Measurements from ENCODE around the gene QSOX2.
A peak's percentile ranks its signal among the peaks of the same experiment; 100 is the strongest.

The QSOX2 gene, protein sequence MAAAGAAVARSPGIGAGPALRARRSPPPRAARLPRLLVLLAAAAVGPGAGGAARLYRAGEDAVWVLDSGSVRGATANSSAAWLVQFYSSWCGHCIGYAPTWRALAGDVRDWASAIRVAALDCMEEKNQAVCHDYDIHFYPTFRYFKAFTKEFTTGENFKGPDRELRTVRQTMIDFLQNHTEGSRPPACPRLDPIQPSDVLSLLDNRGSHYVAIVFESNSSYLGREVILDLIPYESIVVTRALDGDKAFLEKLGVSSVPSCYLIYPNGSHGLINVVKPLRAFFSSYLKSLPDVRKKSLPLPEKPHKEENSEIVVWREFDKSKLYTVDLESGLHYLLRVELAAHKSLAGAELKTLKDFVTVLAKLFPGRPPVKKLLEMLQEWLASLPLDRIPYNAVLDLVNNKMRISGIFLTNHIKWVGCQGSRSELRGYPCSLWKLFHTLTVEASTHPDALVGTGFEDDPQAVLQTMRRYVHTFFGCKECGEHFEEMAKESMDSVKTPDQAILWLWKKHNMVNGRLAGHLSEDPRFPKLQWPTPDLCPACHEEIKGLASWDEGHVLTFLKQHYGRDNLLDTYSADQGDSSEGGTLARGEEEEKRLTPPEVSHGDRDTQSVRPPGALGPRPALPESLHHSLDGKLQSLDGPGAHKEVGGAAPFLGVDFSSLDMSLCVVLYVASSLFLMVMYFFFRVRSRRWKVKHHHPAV

DNA sequence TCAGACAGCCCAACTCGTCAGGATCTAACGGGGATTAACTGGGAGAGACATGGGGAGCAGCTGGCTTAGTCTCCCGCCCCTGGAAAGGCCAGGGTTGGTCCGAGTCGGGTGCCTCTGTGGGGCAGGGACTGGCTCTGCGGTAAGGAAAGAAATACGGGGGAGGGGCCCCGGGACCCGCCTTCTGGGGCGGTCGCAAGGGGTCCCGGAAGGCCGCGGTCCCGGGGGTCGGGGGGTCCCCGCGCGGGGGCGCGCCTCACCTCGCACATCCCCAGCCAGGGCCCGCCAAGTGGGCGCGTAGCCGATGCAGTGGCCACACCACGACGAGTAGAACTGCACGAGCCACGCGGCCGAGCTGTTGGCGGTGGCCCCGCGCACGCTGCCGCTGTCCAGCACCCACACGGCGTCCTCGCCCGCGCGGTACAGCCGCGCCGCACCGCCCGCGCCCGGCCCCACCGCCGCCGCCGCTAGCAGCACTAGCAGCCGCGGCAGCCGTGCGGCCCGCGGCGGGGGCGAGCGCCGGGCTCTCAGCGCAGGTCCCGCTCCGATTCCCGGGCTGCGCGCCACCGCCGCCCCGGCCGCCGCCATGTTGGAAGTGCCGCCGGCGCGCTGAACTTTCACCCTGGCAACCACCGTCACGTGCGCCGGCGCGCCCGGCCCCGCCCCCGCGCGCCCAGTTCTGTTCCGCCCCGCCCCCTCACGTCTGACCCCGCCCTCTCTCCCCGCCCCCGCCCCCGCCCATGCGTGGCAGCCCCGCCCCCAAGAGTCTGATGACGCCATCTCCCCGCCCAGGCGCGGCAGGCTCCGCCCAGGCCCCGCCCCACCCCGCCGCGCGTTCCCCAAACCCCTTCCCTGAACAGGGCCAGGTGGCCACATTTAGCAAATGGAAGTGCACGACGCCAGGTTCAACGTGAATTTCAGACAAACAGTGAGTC, at the start of gene QSOX2:
Gene QSOX2, minus strand, starts transcription at position 594 of the 932 bp plus-strand sequence. Its CDS starts 9 bp downstream, at position 585.
- peak; percentile 88 for DNase-seq (ENCODE audit: low spot score)

DNA sequence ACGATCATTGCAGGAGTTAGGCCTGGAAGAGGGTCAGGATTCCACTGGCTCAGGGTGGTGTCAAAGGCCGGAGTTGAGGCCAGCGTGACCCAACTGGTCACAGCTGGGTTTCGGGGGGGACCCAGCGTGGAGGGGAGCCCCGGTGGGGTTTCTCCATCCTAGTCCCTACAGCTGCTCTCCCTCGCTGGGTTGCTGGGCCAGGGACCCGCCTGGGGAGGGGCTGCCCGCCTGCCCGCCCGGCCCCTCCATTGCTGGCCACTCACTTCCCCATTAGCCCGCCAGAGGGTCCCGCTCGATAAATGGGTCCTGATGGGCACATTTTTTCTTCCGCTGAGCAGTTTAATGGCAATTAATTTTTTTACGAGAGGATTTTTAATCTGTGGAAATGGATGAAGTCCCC, 49.4 kb upstream of the QSOX2 start:
- no peak for DNase-seq (ENCODE audit: low spot score)

DNA sequence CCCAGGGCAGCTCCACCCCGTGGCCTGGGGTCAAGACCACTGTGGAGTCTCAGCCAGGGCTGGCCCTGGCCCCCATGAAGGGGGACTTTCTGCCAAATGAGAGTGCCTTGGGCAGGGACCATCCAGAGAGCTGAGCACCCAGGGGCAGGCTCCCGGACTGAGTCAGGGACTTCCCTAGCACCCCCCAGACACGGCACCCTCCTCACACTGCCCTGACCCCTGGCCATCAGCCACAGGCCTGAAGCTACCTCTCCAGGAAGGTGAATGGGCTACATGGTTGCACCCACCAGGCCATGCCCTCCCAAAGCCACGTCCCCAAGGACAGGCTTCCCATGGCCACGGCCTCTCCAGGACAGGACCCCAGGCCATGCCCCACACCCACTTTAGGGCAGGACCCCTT, 48.8 kb upstream of the QSOX2 start:
- DNase-seq (ENCODE audit: low spot score): no peak

DNA sequence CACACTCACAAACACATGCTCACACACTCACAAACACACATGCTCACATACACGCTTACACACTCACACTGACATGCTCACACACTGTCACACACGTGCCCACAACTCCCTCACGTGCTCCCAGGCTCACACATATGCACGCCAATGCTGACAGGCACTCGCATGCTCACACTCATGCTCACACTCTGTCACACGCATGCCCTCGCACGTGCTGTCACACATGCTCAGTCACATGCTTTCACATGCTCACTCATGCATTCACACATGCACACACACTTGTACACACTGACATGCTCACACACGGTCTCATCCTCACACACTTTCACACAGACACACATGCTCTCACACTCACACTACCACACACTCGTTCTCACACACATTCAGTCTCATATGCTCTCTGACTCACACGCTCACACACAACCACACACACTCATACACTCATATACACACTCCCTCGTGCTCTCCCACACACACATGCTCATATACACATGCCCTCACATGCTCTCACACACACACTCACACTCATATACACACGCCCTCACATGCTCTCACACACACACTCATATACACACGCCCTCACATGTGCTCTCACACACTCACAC, 48.0 kb upstream of the QSOX2 start:
- no peak for DNase-seq (ENCODE audit: low spot score)

DNA sequence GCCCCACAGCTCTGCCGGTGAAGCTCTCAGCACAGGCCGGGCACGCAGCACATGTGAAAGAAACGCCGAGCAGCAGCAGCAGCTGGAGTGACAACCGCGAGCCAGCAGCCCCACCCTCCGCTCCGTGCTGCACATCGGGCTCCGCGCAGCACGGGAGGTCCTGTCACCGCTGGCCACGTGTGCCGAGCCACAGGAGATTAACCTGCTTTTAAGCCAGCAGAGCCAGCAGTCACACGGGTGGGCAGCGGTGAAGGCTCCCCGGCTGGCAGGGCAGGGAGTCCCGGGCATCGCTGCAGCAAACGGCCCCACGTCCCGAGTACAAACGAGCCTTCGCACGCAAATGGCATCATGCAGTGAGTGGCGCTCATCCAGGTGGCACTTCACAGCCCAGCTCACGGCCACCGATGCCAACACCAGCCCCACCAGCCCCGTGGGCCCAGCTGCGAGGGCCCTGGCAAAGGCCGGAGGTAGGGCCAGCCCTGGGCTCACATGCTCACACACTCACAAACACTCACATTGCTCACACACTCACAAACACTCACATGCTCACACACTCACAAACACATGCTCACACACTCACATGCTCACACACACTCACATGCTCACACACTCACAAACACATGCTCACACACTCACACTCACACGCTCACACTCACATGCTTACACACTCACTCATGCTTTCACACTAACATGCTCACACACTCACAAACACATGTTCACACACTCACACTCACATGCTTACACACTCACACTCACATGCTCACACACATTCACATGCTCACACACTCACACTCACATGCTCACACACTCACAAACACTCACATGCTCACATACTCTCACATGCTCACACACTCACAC, 47.2 kb upstream of the QSOX2 start:
- no peak for DNase-seq (ENCODE audit: low spot score)

DNA sequence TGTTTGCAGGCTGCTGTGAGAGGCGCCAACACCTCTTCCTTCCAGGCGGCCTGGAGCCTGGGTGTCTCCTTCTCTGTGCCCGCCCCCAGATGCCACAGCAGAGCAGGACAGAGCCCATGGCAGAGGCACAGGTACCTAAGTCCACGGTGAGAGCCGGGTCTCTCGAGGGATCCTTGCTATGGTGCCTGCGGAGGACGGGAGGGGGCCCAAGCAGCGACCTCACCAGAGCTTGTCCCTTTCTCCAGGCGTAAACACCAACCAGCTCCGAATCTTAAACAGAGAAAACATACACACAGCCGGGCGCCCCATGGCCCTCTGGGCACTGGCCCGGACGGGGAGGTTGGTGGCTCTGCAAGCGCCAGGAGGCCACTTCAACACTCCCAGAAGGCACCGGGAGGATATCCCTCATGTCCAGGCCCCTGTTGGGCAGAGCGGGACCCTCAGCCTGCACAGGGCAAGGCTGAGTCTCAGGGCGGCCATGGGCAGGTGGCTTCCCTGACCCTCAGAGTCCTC, 46.5 kb upstream of the QSOX2 start:
- DNase-seq (ENCODE audit: low spot score): no peak

DNA sequence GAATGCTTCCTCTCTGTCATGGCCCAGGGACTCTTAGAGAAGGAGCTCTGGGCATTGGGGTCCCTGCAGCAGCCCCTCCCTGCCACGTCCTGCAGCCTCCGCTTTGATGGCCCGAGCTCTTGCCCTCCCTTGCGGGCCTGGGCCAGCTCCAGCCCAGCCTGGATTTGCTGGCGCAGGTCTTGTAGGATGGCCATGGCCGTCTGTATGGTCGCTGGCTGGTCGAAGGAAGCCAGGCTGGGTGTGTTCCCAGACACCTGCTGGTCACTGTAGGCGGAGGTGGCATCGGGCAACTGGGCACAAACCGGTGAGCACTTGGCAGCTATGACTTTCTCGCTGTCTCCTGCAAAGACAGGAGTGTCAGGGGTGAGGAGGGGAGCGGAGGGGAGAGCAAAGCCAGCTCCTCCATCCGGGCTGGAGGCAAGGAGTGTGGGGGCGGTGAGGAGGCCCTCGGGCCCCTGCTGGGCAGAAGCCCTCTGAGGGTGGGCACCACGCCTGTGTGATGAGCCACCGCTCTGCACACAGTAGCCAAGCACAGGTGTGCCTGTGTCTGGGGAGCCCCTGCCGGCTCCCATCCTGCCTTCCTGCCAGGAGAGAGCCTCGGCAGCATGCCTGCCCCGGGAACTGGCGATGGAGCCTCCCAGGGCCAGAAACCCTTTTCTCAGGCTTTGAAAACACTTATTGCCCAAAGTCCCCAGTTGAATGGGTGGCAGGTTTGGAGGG, 45.9 kb upstream of the QSOX2 start:
- no peak for DNase-seq (ENCODE audit: low spot score)

DNA sequence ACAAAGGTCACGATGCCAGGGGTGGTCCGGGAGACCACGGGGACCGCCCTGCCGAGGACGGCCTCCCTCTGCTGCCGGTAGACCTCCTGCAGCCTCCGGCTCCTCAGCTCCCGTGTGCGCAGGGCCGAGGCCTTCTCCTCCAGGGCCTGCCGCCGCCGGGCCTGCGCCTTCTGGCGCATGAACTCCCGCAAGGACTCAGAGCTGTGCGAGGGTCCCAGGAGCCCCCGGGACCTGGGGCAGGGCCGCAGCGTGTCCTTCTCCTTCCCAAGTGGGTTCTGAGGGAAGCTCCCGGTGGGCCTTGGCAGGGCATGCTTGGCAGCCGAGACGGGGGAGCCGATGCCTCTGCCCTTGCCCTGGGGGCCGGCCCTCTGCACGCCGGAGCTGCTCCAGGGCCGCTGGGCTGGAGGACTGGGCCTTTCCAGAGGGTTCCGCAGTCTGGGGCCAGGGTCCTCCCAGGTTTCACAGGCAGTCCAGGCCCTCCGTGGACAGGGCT, 44.9 kb upstream of the QSOX2 start:
- no peak for DNase-seq (ENCODE audit: low spot score)

DNA sequence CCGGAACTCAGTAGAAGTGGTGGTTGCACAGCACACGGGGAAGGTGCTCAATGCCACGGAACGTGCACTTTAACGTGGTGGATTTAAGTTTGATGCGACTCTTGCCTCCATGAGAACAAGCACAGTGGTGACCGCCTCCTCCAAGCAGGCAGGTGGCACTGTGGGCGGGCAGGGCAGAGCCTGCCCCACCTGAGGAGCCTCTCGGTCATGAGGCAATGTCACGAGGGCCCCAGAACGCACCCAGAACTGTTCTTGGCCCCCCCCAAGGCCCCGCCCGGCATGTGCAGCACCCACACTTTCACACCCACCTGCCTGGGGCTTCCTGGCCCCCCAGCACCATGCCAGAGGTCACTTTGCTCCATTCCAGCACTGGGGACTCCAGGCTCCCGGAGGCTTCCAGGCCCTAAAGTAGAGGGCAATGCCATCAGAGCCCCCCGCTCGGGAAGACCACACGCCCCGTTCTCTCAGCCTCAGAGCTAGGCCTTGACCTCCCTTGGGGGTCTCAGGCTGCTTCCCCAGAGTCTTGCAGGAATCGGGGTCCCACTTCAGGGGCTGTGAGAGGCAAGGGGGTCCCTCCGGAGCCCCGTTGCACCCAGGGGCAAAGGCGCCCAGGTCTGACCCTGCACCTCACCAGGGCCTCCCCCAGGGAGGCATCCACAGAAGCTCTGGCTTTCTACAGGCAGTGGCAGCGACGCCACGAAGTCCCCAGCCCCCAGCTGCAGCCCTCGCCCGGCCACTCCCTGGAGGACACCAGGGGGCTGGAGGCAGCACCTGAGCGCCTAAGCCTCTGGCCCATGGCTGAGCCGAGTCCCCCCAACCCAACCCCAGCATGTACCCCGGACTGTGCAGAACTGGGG, 44.3 kb upstream of the QSOX2 start:
- no peak for DNase-seq (ENCODE audit: low spot score)

DNA sequence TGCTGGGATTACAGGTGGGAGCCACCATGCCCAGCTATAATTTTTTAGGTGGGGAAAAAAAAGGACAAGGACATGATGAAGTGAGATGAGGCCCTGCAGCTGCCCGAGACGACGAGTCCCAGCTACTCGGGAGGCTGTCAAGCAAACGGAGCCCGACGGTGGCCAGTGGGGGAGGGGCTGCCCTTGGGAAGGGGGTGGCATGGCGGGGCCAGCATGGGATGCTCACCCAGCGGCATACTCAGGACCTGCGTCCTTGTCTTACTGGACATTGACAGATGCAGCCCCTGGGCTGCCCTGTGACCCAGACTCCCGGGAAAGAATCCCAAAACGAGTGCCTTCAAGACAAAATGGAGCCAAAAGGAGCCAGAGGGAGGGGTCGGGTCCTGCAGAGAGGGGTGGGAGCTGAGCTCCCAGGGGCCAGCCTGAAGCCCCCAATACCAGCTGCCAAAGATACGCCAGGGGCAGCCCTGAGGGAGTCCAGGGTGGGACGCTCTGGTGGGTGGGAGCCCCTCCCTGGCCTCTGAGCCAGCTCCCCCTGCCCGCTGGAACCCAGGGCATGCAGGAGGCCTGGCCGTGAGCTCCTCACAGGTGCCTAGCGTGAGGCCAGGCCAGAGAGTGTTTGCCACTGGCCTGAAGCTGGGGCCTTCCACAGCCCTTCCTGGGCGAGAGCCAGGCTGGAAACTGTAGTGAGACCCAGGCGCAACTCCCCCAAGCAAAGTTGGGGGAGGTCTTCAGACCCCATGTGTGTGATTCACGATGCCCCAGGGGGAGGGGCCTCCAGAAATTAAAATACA, 42.5 kb upstream of the QSOX2 start:
- no peak for DNase-seq (ENCODE audit: low spot score)

DNA sequence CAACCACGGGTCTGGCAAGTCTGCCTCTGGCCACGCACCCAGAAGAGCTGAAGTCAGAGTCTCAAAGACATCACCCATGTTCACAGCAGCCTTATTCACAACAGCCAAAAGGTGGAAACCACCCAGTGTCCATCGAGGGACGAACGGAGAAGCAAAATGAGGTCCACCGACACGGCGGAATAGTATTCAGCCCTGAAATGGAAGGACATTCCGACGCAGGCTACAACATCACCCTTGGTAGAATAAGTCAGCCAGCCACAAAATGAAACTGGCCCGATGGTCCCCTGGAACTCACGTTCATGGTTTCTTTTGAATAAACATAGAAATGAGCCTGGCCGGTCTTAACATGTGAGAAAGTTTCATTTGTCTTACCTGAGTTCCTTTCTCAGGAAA, 41.4 kb upstream of the QSOX2 start:
- no peak for DNase-seq (ENCODE audit: low spot score)

DNA sequence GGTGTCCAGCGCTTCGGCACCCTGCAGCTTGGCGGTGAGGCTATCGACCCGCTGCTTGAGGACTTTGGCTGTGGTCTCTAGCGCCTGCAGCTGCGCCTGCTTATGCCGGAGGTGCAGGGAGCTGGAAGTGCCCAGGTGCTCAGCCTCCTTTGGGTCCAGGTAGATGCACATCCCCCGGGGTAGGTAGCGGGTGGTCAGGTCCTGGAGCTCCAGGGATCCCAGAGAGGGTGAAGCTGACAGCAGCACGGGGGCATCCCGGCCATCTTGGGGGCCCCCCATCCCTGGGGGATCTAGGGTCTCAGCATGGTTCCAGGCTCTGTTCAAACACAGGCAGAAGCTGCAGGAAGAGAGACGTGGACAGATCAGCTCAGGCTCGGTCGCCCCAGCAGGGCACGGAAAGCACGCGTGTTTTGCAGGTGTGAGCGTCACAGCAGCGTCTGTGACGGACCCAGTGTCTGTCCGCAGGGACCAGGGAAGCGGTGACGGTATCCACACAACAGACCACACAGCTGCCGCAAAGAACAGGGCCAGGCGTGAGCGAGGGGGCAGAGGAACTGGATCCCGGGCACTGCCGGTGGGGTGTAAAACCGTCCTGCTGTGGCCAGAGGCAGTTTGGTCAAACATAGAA, 40.9 kb upstream of the QSOX2 start:
- no peak for DNase-seq (ENCODE audit: low spot score)

DNA sequence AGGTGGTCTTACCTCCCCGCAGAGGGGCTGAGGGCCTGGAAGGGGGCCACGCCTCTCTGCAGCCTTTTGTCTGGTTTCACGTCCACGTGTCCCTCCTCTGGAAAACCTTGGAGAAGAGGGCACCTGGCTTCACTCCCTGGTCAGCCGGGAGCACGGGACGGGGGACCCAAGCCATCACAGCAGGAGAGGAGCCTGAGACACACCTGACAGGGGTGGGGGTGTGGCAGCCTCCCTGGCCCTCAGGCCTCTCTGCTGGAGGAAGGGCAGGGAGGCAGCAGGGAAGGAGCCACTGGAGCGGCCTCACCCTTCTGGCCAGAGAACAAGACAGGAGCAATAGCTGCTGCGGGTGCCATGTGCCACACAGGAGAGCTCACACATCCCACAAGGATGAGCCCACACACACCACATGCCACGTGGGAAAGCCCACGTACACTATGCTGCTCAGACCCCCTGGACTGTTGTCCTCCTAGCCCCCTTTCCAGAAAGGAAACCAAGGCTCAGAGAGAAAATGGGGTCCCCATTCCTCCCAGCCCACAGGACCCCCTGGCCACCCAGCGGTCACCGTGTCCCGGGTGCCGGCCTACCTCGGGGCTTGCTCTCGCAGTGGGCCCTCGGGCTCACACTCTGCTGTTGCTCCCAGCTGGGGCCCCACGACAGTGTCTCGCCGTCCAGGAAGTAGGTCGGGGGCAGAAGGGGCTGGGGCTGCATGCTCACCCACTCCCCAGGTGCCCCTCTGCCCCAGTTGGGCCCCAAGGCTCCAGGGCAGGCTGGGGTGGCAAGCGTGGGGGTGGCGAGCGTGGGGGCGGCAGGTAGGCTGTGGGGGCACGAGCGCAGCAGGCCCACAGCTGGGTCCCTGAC, 40.1 kb upstream of the QSOX2 start:
- DNase-seq (ENCODE audit: low spot score): no peak

DNA sequence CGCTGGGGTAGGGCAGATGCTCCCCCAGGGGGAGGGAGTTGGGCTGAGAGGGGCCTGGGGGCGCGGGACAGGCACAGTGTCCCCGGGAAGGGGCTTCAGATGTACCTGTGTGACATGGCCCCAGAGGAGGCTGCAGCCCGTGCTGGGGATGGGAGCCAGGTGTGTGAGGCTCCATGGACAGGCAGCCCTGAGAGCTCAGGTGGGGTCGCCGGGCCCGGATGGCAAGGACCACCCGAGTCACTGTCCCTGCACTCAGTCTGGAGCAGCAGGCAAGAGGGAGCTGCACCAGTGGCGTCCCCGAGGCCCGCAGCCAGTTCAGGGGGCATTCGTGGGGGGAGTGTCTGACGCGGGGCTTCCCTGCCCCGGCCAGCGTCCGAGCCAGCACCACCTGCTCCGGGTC, 39.3 kb upstream of the QSOX2 start:
- DNase-seq (ENCODE audit: low spot score): no peak

DNA sequence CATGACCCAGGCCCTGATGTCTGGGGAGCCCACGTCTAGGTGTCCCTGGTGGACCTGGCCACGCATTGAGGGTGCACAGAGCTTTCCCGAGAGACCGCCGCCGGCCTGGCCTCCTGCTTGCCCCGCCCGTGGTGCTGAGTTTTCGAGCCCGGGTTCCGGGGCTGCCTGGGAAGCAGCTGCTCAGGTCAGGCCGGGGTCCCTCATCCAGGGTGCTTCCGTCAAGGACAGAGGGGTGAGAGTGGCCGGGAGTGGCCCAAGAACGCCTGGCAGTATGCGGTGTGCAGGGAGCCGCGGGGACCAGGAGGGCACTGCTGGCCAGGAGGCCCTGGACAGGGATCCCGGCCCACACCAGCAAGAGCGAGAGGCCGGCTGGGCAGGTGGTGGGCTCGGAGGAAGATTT, 38.7 kb upstream of the QSOX2 start:
- no peak for DNase-seq (ENCODE audit: low spot score)

DNA sequence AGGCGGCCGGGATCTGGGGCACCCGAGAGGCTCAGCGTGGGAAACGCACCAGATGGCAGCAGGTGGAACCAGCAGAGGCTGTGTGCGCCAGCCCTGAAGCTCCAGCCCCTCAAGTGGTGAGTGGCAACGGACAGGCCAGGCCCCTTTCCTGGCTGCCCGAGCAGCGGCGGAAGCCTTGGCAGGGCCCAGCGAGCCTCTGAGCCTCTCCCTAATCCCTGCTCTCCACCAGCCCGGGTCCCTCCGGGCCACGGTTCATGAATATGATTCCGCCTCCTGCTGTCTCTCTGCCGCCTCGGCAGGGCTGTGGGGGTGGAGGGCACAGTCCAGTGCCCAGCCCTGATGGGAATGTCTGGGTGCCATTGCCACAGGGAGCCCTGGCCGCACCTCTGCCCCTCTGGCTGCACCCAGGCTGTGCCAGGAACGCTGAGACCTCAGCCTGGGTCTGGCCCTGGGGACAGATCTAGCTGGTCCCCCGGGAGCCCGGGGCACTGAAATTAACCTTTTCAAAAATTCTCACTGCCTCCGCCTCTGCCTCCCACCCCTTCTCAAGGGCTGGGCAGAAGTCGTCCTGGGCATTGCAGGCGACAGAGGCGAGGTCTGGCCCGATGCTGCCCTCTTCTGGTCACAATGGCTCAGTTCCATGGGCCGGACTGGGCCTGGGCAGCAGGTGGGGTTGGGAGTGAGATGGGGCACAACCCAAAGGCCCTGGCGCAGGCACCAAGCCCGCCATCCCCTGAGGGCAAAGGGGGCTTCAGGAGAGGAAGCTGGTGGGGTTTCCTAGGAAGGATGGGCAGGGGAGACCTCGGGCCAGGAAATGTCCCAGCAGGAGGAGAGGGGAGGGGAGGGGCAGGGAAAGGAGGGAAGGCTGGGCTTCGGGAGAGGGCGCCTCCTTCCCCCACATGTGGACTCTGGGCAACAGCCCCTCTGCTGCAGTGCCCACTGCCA, 38.0 kb upstream of the QSOX2 start:
- peak; percentile 74 for DNase-seq (ENCODE audit: low spot score)
